Body of pancreas (tissue), 4 donors: Measurements from ENCODE around the gene NMBR.

Source experiments
- CTCF ChIP-seq, 7 experiments: fragments of 450-650 bp in 4 of 7; fragments of 200-600 bp in 3 of 7; sonication (generic) in 3 of 7; IDR thresholded peaks; one replicate each; pipeline ENCODE4 v1.5.1; 2016 to 2019; ENCODE audit warnings: antibody characterized with exemption in 7 of 7
- POLR2A ChIP-seq, 3 donors: fragments of 450-650 bp; IDR thresholded peaks; one replicate each; pipeline ENCODE4 v1.6.1; 2016; ENCODE audit warnings: antibody characterized with exemption in 3 of 3, mild to moderate bottlenecking in 2 of 3

DNA sequence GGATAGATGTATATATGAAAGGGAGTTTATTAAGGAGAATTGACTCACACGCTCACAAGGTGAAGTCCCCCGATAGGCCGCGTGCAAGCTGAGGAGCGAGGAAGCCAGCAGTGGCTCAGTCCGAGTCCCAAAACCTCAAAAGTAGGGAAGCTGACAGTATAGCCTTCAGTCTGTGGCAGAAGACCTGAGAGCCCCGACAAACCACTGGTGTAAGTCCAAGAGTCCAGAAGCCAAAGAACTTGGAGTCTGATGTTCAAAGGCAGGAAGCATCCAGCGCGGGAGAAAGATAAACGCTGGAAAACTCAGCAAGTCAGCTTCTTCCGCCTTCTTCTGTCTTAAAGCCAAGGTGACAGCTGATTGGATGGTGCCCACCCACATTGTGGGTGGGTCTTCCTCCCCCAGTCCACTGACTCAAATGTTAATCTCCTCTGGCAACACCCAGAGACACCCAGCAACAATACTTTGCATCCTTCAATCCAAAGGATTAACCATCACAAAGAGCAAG, 116.8 kb downstream of the NMBR start:
- TF ChIP-seq CTCF (IDR thresholded peaks at IDR 0.05) (no peak), POLR2A (IDR thresholded peaks at IDR 0.05) (no peak)
